KOPT-K1 (cell line): Measurements from ENCODE around the gene MRPS18C.
"Not testable (repeated sequence)": the region's sequence is repeated elsewhere in the genome, so short reads cannot be mapped to it uniquely, and the experiment has no call there.

ENCODE experiments used
- H3K27ac ChIP-seq: fragments of 200-600 bp; sonication (generic); 2 replicates; pipeline ENCODE4 v1.5.1; 2016; ENCODE audit warnings: antibody characterized with exemption, mild to moderate bottlenecking, low read depth, low read length; ENCODE audit not compliant: poor library complexity, severe bottlenecking
- H3K36me3 ChIP-seq: fragments of 200-600 bp; sonication (generic); 2 replicates; pipeline ENCODE4 v1.5.1; 2017; ENCODE audit warnings: antibody characterized with exemption, mild to moderate bottlenecking, low read length, moderate library complexity; ENCODE audit not compliant: insufficient read depth
- H3K9me3 ChIP-seq: fragments of 200-600 bp; sonication (generic); 2 replicates; pipeline ENCODE4 v1.5.1; 2017; ENCODE audit warnings: antibody characterized with exemption, low read length, mild to moderate bottlenecking; ENCODE audit not compliant: insufficient read depth, poor library complexity, severe bottlenecking

Gene MRPS18C

DNA sequence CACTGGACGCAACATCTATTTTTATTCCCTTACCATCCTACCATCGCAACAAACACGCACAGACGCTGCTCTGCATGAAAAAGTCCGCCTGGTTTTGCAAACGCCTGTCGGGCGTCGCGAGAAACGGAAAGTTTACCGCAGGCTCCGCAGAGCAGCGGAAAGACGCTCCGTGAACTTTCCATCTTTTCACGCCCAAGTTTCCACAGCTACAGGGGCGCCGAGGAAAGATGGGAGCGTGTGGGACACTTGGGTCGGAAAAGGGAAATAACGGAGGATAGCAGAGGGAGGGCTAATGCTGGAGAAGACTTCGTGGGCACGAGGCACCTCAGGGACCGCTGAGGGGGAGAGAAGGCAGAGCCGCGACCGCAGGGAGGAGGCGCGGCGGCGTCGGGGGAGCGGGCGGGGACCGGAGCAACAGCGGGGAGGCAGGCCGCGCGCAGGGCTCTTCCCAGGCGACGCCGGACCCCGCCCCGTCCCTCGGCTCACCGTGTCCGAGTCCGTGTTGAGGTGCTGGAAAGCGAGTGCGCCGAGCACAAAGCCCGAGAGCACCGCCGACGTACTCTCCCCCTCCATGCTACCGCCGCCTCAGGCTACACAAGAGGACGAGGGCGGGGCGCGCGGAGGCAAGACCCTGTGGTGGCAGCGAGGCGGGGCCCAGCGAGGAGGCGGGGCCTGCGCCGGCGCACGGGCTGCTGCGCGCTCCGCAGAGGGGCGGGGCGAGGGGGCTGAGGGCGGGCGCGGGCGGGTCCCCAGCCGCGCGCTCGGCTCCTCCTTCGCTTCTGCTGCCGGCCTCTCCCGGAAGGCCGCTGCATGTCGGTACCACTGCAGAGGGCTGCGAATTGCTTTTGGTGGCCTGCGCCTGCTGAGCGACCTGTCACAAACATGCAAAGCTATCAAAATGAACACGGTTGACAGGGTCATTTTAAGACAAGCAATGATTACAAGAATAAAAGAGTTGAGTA lies 28.9 kb downstream of the MRPS18C start, which contains the start of gene ABRAXAS1:
Gene ABRAXAS1, minus strand, starts transcription at position 601 of the 962 bp plus-strand sequence. Its CDS starts 28 bp downstream, at position 573.
- Histone ChIP-seq H3K9me3 (no peaks in the 10 kb centered on the region), H3K36me3 (no peaks in the 10 kb centered on the region), H3K27ac (peak within 1 kb of the TSS; percentile 57)

DNA sequence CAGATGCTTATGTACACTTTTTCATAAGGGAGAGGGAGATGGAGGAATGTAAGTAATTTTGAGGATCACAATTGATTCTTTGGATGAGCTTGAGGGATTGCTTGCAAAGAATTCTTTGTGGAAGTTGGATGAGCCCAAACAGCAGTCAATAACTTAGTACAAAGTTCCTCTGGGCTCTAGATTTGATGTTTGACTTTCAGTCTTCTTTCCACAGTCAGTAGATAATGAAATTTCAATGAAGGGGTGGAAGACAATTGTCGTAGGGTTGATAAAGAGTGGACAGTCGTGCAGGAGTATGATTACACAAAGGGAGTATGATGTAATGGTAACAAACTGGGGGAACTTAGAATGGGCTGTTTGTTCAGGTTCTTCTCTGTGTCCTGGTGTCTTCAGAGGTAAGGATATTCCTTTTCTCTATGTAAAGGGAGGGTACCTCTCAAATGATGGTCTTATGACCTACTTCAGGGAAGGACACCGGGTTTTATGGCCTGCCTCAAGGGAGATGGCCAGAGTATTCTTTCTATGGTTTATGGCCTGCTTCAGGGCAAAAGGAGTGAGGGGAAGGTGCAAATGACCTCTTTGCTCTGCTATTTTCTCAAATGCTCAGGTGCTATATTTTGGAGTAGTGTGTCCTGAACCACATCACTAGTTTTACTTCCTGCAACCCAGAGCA lies 30.7 kb downstream of the MRPS18C start:
- H3K27ac ChIP-seq = no peak overlapping the region
- H3K9me3 ChIP-seq = no peaks in the 10 kb centered on the region
- no peaks in the 10 kb centered on the region for H3K36me3 ChIP-seq

DNA sequence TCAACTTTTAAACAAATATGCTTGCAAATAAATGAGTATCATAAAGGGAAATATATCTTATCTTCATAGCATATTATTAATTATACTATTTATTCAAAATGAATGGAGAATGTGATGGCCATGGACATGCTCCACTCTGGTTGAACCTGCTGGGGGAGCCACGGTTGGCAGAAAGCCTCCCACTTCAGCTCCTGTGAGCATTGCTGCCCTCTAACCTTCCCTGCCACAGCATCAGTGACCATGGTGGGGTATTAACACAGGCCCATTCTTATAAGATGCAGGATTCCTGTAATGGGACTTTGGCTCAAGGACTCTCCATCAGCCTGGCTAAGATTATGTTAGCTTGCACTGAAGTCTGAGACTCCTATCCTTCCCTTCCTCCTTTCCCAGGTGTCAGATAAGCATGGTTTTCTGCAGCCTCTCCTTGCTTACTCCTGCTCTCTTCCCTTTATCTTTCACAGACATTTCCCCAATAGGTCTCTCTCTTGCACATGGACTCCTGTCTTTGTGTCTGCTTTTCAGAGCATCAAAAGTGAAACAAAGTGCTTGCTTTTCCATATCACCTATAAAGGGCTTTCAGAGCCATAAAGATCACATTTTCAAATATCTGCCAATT lies 34.0 kb downstream of the MRPS18C start:
- Histone ChIP-seq H3K27ac (no peak overlapping the region), H3K36me3 (no peaks in the 10 kb centered on the region), H3K9me3 (no peaks in the 10 kb centered on the region)

DNA sequence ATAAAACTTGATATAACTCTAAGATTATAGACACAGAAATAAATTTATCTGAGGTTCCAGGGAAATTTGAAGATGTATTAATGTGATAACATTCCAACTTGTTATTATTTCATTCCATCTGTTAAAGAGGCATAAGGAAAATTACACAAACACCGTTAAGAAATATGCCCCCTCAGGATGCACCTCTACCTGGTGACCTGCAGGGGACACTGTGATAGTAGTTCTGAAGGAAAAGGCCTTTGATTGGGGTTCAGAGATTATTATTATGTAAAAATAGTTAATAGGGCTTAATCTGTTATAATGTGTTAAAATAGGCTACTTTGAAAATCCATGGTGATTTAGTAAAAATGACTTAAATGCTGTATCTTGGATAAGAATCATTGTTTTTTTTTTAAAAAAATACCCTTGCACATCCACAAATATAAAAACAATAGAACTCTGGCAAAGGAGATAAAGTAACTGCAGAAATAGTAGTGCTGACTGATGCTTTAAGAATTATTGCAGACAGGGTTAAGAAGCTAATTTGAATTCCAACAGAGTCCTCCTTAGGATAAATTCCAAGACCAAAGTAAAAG lies 35.1 kb downstream of the MRPS18C start:
- Histone ChIP-seq H3K27ac (no peak overlapping the region), H3K9me3 (no peaks in the 10 kb centered on the region), H3K36me3 (no peaks in the 10 kb centered on the region)

DNA sequence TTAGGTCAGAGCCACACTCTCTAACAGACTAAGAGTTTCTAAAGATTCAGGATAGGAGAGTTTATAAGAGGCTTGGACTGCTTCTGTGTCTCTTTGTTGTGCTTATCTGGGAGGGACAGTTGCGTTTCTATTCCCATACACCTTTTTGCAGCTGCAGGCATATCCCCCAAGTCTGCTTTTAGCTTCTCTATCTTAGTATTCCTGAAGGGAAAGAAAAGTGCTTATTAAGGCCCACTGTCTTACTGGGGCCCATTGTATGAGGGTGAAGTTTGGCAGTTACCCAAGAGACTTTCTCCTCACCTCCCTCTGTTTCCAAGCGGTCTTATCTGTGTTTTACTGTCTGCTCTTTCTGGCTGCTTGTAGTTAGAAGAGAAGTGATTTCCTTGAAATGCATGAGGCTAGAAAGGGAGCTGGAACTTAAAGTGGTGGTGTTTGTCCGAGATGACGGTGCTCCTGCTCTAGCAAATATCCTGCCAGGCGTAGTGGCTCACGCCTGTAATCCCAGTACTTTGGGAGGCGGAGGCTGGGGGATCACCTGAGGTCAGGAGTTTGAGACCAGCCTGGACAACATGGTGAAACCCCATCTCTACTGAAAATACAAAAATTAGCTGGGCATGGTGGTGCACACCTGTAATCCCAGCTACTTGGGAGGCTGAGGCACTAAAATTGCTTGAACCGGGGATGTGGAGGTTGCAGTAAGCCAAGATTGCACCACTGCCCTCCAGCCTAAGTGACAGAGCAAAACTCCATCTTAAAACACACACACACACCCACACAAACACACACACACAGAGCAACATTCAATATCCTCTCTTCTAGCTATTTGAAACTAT lies 40.4 kb downstream of the MRPS18C start:
- not testable (repeated sequence) for H3K27ac ChIP-seq, H3K9me3 ChIP-seq

DNA sequence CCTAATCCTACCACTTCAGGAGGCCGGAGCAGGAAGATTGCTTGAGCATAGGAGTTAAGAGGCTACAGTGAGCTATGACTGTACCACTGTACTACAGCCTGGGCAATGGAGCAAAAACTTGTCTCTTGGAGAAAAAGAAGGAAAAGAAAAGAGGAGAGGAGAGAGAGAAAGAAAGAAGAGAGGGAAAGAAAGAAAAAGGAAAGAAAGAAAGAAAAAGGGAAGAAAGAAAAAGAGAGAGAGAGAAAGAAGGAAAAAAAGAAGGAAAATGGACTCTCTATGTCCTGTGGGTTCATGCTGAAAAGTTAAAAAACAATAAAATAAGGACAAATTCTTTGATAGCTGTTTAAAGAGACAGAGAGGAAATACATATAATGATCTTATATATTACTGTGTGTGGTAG lies 42.3 kb downstream of the MRPS18C start:
- no peak overlapping the region for H3K27ac ChIP-seq

More for the DNA sequence above, 40.4 kb downstream of the MRPS18C start:
- H3K36me3 ChIP-seq = not testable (repeated sequence)

DNA sequence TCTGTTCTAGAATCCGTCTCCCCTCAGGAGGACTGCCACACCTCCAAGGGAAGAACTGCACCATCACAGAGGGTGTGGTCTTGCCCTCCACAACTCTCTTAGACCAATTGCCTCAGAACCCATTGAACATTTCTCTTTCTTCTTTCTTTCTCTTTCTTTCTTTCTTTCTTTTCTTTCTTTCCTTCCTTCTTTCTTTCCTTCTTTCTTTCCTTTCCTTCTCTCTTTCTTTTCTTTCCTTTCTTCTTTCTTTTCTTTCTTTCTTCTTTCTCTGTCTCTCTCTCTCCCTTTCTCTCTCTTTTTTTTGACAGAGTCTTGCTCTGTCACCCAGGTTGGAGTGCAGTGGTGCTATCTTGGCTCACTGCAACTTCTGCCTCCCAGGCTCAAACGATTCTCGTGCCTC lies 45.8 kb downstream of the MRPS18C start:
- H3K27ac ChIP-seq, H3K36me3 ChIP-seq, H3K9me3 ChIP-seq: not testable (repeated sequence)

More for the DNA sequence above, 42.3 kb downstream of the MRPS18C start:
- Histone ChIP-seq H3K36me3 (no peaks in the 10 kb centered on the region), H3K9me3 (no peaks in the 10 kb centered on the region)

DNA sequence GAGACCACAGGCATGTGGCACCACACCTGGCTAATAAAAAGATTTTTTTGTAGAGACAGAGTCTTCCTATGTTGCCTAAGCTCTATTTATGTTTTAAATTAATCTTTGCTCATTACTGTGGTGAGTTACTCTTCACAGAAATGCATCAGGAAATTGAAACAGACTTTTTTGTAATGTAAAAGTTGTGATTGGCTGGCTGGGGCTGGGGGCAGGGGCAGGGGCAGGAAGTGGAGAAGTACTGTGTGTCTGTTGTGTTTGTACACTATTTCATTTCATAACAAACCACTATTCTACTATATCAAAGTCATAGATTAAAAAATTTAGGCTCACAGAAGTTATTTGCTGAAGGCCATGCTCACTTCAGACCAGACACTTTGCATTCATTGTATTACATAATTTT lies 48.1 kb downstream of the MRPS18C start:
- Histone ChIP-seq H3K9me3 (no peaks in the 10 kb centered on the region), H3K27ac (no peak overlapping the region), H3K36me3 (no peaks in the 10 kb centered on the region)

DNA sequence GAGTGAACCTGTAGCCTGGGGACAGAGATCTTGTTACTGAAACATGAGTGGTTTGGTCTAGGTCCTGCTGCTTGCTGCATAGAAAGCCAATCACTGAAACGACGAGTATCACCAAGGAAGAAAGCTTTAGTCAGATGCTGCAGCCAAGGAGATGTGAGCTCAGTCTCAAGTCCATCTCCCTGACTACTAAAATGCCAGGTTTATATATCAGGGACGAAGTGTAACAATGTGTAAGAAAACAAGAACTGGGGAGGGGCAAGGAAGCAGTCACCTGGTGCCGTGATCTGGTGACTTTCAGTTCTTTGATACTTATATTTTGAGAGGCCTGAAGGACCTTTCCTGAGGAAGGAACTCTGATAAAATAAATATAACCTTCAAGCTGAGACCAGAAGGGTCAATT lies 48.6 kb downstream of the MRPS18C start:
- Histone ChIP-seq H3K36me3 (no peaks in the 10 kb centered on the region), H3K27ac (no peak overlapping the region), H3K9me3 (no peaks in the 10 kb centered on the region)

DNA sequence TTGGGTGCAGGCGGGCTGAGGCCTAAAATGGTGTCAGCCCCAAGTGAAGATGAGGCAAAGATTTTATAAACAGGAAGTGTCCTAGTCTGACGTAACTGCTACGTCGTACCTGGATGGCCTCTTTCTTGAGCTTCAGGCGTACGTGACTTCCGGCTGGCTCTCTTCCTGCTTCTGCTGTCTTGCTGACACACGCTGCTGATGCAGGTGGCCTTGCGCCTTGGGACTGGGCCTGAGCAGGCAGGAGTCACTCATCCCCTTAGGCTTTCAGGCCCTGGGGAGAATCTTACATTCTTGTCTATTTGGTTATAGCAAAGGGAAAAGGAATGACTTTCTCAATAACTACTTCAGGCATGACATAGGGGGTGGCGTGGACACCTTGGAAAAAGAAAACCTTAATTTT lies 49.1 kb downstream of the MRPS18C start:
- Histone ChIP-seq H3K27ac (no peak overlapping the region), H3K36me3 (no peaks in the 10 kb centered on the region), H3K9me3 (no peaks in the 10 kb centered on the region)

DNA sequence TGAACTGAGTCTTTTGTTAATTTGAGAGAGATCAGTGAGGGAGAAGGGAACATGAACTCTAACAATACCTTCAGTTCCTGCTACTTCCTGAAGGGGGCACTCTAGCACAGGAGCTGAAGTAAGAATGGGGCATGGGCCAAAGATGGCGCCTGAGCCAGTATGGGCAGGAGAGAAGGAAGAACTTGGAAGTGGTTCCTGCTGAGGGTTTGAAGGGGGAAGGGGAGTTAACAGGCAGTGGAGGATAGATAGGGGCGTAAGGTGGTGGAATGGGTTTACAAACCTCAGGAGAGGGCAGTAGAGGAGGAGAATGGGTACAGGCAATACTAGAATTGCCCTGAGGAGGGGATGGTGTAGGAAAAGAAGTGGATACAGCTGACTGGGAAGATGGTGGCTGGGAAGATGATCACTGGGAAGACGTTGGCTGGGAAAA lies 53.3 kb downstream of the MRPS18C start:
- H3K36me3 ChIP-seq, H3K27ac ChIP-seq, H3K9me3 ChIP-seq: not testable (repeated sequence)

DNA sequence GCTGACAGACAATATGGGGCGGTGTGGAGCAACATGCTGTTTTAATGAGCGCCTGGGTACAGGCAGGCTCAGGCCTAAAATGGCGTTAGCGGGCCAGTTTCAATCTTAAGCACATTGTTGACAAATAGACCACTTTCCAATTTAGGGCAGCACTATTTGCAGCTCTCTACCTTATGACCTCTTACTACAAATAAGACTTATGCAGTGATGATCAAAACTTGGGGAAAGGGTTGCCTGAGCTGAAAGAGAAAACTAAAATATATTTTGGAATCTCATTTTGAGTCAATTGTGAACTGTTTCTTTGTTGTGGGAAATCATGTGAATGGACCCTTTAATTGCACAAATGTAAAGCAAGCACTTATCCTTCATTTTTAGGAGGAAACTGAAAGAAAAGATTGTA lies 54.6 kb downstream of the MRPS18C start:
- Histone ChIP-seq H3K9me3 (no peaks in the 10 kb centered on the region), H3K27ac (no peak overlapping the region), H3K36me3 (no peaks in the 10 kb centered on the region)
